Fibroblast of lung (primary cell): ENCODE results near the gene SRL.

Source experiments
- EZH2 ChIP-seq: IDR thresholded peaks from 2 replicates; pipeline ENCODE4 v1.5.1; 2012; ENCODE audit warnings: low read length, control low read depth, mild to moderate bottlenecking; ENCODE audit errors: missing control alignments
- TF ChIP-seq, protein P1 (sequence below), 2 donors: IDR thresholded peaks in 1 of 2; conservative IDR thresholded peaks in 1 of 2; 1 replicate in 1 of 2; 2 replicates in 1 of 2; pipeline ENCODE4 v1.5.1; 2011 to 2012; ENCODE audit warnings: low read length in 2 of 2, control low read depth in 1 of 2, inconsistent platforms in 1 of 2, low read depth in 1 of 2, mild to moderate bottlenecking in 1 of 2

- TF ChIP-seq, protein P1, sequence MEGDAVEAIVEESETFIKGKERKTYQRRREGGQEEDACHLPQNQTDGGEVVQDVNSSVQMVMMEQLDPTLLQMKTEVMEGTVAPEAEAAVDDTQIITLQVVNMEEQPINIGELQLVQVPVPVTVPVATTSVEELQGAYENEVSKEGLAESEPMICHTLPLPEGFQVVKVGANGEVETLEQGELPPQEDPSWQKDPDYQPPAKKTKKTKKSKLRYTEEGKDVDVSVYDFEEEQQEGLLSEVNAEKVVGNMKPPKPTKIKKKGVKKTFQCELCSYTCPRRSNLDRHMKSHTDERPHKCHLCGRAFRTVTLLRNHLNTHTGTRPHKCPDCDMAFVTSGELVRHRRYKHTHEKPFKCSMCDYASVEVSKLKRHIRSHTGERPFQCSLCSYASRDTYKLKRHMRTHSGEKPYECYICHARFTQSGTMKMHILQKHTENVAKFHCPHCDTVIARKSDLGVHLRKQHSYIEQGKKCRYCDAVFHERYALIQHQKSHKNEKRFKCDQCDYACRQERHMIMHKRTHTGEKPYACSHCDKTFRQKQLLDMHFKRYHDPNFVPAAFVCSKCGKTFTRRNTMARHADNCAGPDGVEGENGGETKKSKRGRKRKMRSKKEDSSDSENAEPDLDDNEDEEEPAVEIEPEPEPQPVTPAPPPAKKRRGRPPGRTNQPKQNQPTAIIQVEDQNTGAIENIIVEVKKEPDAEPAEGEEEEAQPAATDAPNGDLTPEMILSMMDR (conservative IDR thresholded peaks at IDR 0.05 in 1 of 2, IDR thresholded peaks at IDR 0.05 in 1 of 2; ENCODE audit: low read depth in 1 of 2, low read length in 2 of 2) = no peak
- TF ChIP-seq EZH2 = no peak
Observed at GRCh38 chr16:4257646-4258556, 16.0 kb upstream of the SRL start.
